Endodermal cell (in vitro differentiated cells): ENCODE results near the gene AKT3. TPM values are rescaled to one million over a fixed set of nuclear protein-coding genes. Genes with fewer than 3 reads are reported as not detected.

Experiments
- DNase-seq: peaks from one replicate; pipeline ENCODE4 v3.0.0-alpha.2; 2017
- H3K27ac ChIP-seq: 2 replicates; pipeline ENCODE4 v1.5.1; 2013; ENCODE audit warnings: mild to moderate bottlenecking, low read depth, low read length, moderate library complexity
- H3K27me3 ChIP-seq: 2 replicates; pipeline ENCODE4 v1.6.1; 2013; ENCODE audit warnings: mild to moderate bottlenecking, low read length, moderate library complexity; ENCODE audit not compliant: insufficient read depth, control insufficient read depth, poor library complexity, severe bottlenecking
- H3K36me3 ChIP-seq: 2 replicates; pipeline ENCODE4 v1.7.0; 2013; ENCODE audit warnings: mild to moderate bottlenecking, low read length, moderate library complexity; ENCODE audit not compliant: control insufficient read depth, insufficient read depth
- H3K4me1 ChIP-seq: one replicate; pipeline ENCODE4 v1.7.0; 2013; ENCODE audit warnings: low read length; ENCODE audit not compliant: control insufficient read depth, insufficient read depth
- H3K4me3 ChIP-seq: 2 replicates; pipeline ENCODE4 v1.5.1; 2013; ENCODE audit warnings: mild to moderate bottlenecking, low read length, moderate library complexity
- H3K9ac ChIP-seq: 2 replicates; pipeline ENCODE4 v1.6.1; 2013; ENCODE audit warnings: mild to moderate bottlenecking, low read length, moderate library complexity; ENCODE audit not compliant: poor library complexity, severe bottlenecking; ENCODE audit errors: extremely low read depth
- H3K9me3 ChIP-seq: 2 replicates; pipeline ENCODE4 v1.6.1; 2013; ENCODE audit warnings: mild to moderate bottlenecking, low read length, moderate library complexity; ENCODE audit not compliant: control insufficient read depth
- H3K27ac Mint-ChIP-seq: 2 replicates; pipeline ENCODE4 v1.8.0; 2020; ENCODE audit warnings: mixed read lengths
- H3K27me3 Mint-ChIP-seq: 2 replicates; pipeline ENCODE4 v1.8.0; 2021; ENCODE audit warnings: mild to moderate bottlenecking, mixed read lengths; ENCODE audit not compliant: insufficient read depth
- H3K36me3 Mint-ChIP-seq: 2 replicates; pipeline ENCODE4 v1.8.0; 2020; ENCODE audit warnings: low read depth, mixed read lengths
- H3K4me1 Mint-ChIP-seq: 2 replicates; pipeline ENCODE4 v1.8.0; 2020; ENCODE audit warnings: mixed read lengths
- H3K4me3 Mint-ChIP-seq: 2 replicates; pipeline ENCODE4 v1.8.0; 2020; ENCODE audit warnings: mild to moderate bottlenecking, moderate library complexity, mixed read lengths
- H3K9me3 Mint-ChIP-seq: 2 replicates; pipeline ENCODE4 v1.8.0; 2020; ENCODE audit warnings: mild to moderate bottlenecking, mixed read lengths
- WGBS, 2 experiments: methylation state at CpG; one replicate each; pipeline versions ENCODE4 v1.1.5 to v1.1.7; 2013; ENCODE audit warnings: missing lambda C conversion rate in 2 of 2, mixed read lengths in 1 of 2; ENCODE audit not compliant: insufficient coverage in 1 of 2, insufficient read length in 1 of 2; 5-methylcytosine and 5-hydroxymethylcytosine counted together
- total RNA-seq, 2 donors: library from RNA; stranded (reverse); fragmentation: NEBNext Ultra II Directional in 1 of 2; extraction: Animal tissue kit (Norgen Biotek cat#: 25700) in 1 of 2; gene quantifications; 2 replicates in 1 of 2; 3 replicates in 1 of 2; pipeline ENCODE4 v1.2.1, GENCODE V29; 2021
- TF ChIP-seq, protein P1 (sequence below): fragments of 200-600 bp; sonication (generic); conservative IDR thresholded peaks from 2 replicates; pipeline ENCODE4 v1.5.0; 2021; ENCODE audit warnings: antibody characterized with exemption, mild to moderate bottlenecking

The AKT3 gene
- total RNA-seq, 2 donors from 2014 or later = 38.2 to 49.1 TPM

DNA sequence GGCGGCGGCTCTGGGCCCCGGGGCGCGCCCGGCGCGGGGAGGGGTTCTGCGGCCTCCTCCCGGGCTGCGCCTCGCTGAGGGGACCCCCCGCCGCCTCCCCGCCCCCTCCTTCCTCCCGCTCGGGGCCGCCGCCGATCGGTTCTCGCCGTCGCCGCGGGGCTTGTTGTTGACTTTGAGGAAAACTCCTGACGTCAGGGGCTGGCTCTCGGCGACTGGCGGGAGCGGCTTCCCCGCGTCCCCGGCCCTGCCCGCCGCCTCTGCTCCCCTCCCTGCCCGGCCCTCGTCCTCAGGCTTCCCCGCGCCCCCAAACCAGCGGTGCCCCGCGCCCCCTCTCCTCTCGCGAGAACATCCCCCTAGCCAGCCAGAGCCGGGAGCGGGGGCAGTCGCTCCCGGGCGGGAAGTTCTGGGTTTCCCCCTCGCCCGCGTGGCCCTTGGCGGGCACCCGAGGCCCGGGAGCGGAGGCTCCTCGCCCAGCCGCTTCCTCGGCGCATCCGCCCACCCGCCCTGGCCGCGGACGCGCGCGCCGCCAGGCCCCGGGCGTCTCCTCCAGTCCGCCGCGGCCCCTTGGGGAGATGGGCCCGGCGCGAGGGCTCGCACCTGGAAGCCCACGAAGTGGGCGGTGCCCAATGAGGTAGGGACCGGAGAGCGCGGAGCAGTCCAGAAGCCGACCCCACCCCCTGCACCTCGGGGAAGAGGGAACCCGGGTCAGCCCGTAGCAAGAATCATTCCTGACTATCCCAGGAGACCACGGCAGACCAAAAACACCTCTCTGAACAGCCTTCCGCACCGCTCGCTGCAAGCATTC is 611 bp upstream of the AKT3 start:
- Histone ChIP-seq H3K4me3 (peak overlapping the region; percentile 95), H3K27me3 (no peaks in the 10 kb centered on the region), H3K4me1 (peaks cover 5% of the 10 kb centered on the region), H3K9ac (peak overlapping the region; percentile 81), H3K9me3 (no peaks in the 10 kb centered on the region), H3K27ac (peak overlapping the region; percentile 97), H3K36me3 (no peaks in the 10 kb centered on the region)
- H3K27ac Mint-ChIP-seq = peak overlapping the region; percentile 95
- WGBS, 2 experiments = 0% methylated on average over 13 to 89 of the region's 92 CpGs
- no peaks in the 10 kb centered on the region for H3K9me3 Mint-ChIP-seq
- H3K27me3 Mint-ChIP-seq = peaks cover 19% of the 10 kb centered on the region
- H3K36me3 Mint-ChIP-seq = no peaks in the 10 kb centered on the region
- peaks cover 14% of the 10 kb centered on the region for H3K4me1 Mint-ChIP-seq
- TF ChIP-seq, protein P1, sequence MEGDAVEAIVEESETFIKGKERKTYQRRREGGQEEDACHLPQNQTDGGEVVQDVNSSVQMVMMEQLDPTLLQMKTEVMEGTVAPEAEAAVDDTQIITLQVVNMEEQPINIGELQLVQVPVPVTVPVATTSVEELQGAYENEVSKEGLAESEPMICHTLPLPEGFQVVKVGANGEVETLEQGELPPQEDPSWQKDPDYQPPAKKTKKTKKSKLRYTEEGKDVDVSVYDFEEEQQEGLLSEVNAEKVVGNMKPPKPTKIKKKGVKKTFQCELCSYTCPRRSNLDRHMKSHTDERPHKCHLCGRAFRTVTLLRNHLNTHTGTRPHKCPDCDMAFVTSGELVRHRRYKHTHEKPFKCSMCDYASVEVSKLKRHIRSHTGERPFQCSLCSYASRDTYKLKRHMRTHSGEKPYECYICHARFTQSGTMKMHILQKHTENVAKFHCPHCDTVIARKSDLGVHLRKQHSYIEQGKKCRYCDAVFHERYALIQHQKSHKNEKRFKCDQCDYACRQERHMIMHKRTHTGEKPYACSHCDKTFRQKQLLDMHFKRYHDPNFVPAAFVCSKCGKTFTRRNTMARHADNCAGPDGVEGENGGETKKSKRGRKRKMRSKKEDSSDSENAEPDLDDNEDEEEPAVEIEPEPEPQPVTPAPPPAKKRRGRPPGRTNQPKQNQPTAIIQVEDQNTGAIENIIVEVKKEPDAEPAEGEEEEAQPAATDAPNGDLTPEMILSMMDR = no peak
- DNase-seq = peak; percentile 93
- H3K4me3 Mint-ChIP-seq = peak overlapping the region; percentile 88

DNA sequence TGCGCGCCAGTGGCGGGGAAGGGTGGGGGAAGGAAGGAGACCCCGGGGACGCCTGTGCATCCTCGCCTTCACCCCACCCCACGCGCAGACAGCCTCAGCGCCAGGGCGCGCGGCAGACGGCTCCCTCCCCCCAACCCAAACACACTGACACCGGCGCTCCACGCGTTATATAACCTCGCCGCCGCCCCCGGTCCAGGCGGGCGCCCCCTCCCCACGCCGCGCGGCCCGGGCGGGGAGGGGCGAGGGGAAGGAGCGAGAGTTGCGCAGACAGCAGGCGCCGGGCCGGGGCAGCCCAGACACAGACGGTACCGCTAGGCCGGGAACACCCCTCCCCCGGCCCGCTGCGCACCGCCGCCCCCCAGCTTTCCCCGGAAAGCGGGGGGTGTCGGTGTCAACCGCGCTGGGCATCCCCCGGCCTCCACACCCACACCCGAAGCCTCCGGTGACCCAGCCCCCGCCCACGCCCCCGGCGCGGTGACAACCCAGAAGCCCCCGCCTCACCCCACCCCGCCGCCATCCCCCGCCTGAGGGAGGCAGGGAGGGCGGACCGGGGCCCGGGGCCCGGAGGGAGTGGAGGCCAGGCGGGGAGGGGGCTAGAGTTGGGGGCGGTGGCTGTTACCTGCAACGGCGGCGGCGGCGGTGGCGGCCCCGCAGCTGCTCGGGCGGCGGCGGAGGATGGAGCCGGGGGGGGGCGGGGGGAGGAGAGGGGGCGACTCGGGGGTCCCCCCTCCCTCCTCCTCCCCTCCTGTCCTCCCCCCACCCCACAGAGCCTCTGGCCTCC is 432 bp downstream of the AKT3 start:
- Histone ChIP-seq H3K36me3 (no peaks in the 10 kb centered on the region), H3K9me3 (no peaks in the 10 kb centered on the region), H3K27me3 (no peaks in the 10 kb centered on the region), H3K27ac (peak overlapping the region; percentile 97), H3K4me3 (peak overlapping the region; percentile 87), H3K4me1 (peaks cover 5% of the 10 kb centered on the region), H3K9ac (peak overlapping the region; percentile 36)
- TF ChIP-seq, protein P1 = no peak
- Mint-ChIP-seq H3K4me1 (peaks cover 14% of the 10 kb centered on the region), H3K9me3 (no peaks in the 10 kb centered on the region), H3K36me3 (no peaks in the 10 kb centered on the region), H3K27me3 (peaks cover 19% of the 10 kb centered on the region), H3K4me3 (peak overlapping the region; percentile 88), H3K27ac (peak overlapping the region; percentile 94)
- peak; percentile 82 for DNase-seq
- 0% methylated on average over 59 of the region's 81 CpGs; no CpG with 5 or more reads in 1 of the 2 experiments for WGBS, 2 experiments

DNA sequence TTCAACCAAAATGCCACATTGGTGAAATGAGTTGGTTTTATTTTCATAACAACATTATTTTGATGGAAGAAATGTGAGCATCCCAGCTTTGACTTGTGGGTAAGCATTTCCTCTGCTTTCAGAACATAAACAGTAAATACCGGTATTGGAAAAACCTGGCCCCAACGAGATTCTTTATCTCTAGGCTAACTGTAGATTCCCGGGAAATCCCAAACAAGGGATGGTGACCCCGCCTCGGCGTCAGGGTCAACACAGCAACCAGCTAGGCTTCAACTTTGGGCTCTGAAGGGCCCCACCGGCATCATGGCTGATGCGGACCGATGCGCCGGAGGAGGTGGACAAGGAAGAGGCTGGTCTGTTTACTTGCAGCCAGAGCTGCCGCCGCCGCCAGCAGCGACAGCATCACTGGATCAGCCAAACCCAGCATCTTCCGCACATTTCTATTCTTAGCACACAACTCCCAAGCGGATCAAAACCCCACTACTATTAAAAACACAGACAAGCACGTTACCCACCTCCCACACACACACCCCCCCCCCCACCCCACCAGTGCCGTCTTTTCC is 1.1 kb downstream of the AKT3 start:
- H3K4me1 ChIP-seq = peaks cover 5% of the 10 kb centered on the region
- H3K9ac ChIP-seq = peak overlapping the region; percentile 36
- peak overlapping the region; percentile 88 for H3K4me3 Mint-ChIP-seq
- DNase-seq = peak; percentile 86
- no peaks in the 10 kb centered on the region for H3K27me3 ChIP-seq
- no peaks in the 10 kb centered on the region for H3K9me3 Mint-ChIP-seq
- peaks cover 19% of the 10 kb centered on the region for H3K27me3 Mint-ChIP-seq
- no peaks in the 10 kb centered on the region for H3K9me3 ChIP-seq
- peak overlapping the region; percentile 87 for H3K4me3 ChIP-seq
- H3K27ac ChIP-seq = peak overlapping the region; percentile 97
- 1% methylated on average over 11 to 18 of the region's 19 CpGs for WGBS, 2 experiments
- no peaks in the 10 kb centered on the region for H3K36me3 ChIP-seq
- peaks cover 14% of the 10 kb centered on the region for H3K4me1 Mint-ChIP-seq
- H3K27ac Mint-ChIP-seq = peak overlapping the region; percentile 94
- TF ChIP-seq, protein P1 = no peak
- no peaks in the 10 kb centered on the region for H3K36me3 Mint-ChIP-seq
